Measurements from ENCODE around the gene C9orf85.

The C9orf85 gene

GRCh38 chr9:72013292-72013760, 101.9 kb downstream of the C9orf85 start:
- DNase-seq, result no peak

GRCh38 chr9:72022841-72023240, 111.4 kb downstream of the C9orf85 start:
- no peak for DNase-seq

Measured in activated naive CD4-positive, alpha-beta T cell (primary cell).